K562 (cell line): ENCODE data around the gene GARNL3. TPM values are rescaled to one million over a fixed set of nuclear protein-coding genes. Genes with fewer than 3 reads are reported as not detected.

ENCODE experiments used
- CBX8 ChIP-seq: fragments of 200-600 bp; sonication (generic); IDR thresholded peaks from 2 replicates; pipeline ENCODE4 v1.6.1; 2012; ENCODE audit warnings: borderline replicate concordance, mixed run types, low read depth, mild to moderate bottlenecking, moderate library complexity, mixed read lengths, low read length, control low read depth, inconsistent platforms; ENCODE audit not compliant: poor library complexity, severe bottlenecking; ENCODE audit errors: extremely low read depth
- CTCF ChIP-seq, 3 experiments: IDR thresholded peaks in 2 of 3; conservative IDR thresholded peaks in 1 of 3; 2 replicates each; pipeline ENCODE4 v1.5.1; 2011 to 2012; ENCODE audit warnings: low read length in 3 of 3, mild to moderate bottlenecking in 3 of 3, control low read depth in 2 of 3, improper control_type of control experiment in 1 of 3, inconsistent platforms in 1 of 3, low read depth in 1 of 3, mixed read lengths in 1 of 3, moderate library complexity in 1 of 3; ENCODE audit not compliant: insufficient read depth in 2 of 3
- REST ChIP-seq, 2 experiments: fragments of 450-650 bp; formaldehyde crosslinking in 1 of 2; IDR thresholded peaks; 2 replicates each; pipeline versions ENCODE4 v1.4.0 to v1.6.1; 2014 to 2020; ENCODE audit warnings: mild to moderate bottlenecking in 2 of 2, borderline replicate concordance in 1 of 2, low read depth in 1 of 2
- polyA plus RNA-seq, 8 experiments: library from polyadenylated mRNA; depleted of rRNA in 4 of 8; stranded (reverse) in 5 of 8; unstranded in 3 of 8; fragments of >200 nt; fragmentation: Nextera tagmentation in 2 of 8; fragmentation: Illumina TruSeq in 1 of 8; extraction: Ambion mirVana in 2 of 8; extraction: Trizol in 1 of 8; gene quantifications; 2 replicates each; pipeline versions ENCODE4 v1.2.1 to v1.2.3, GENCODE V29; 2011 to 2014; ENCODE audit warnings: inconsistent platforms in 1 of 8, missing spikeins in 1 of 8
- total RNA-seq, 7 experiments: library from RNA; depleted of rRNA in 6 of 7; stranded (reverse); fragments of >200 nt in 6 of 7; fragmentation: Illumina TruSeq in 2 of 7; extraction: Trizol in 2 of 7; gene quantifications; 2 replicates each; pipeline versions ENCODE4 v1.2.1 to v1.2.3, GENCODE V29; 2011 to 2021; ENCODE audit warnings: low replicate concordance in 1 of 7

GARNL3 gene
- total and polyA plus RNA-seq, 9 of the 15 experiments (the other 6 are each of a cell fraction or from before 2014, with no cell fraction given): 0.35 to 2.7 (median 1.6) TPM

- TF ChIP-seq REST (IDR thresholded peaks at IDR 0.05; ENCODE audit: borderline replicate concordance) (peak; percentile 46; the same call in 1 of the 2 replicates), REST (CRISPR knock-in tag; IDR thresholded peaks at IDR 0.05; ENCODE audit: low read depth) (no peak), CBX8 (no peak), CTCF (IDR thresholded peaks at IDR 0.05 in 2 of 3, conservative IDR thresholded peaks at IDR 0.05 in 1 of 3; ENCODE audit: insufficient read depth in 2 of 3, low read depth in 1 of 3, low read length in 3 of 3) (peak; percentile 50 to 71 (median 56); a peak in 5 of 6 replicates)
Observed at GRCh38 chr9:127360829-127361228, 96.3 kb downstream of the GARNL3 start (continued).
